Trophoblast cell (in vitro differentiated cells and primary cell): ENCODE data around the gene PLCH2.

ENCODE experiments used
- DNase-seq, 2 donors: peaks; one replicate each; pipeline ENCODE4 v3.0.0-alpha.2; 2016
- H2AFZ ChIP-seq: 2 replicates; pipeline ENCODE4 v1.6.1; 2013; ENCODE audit warnings: low read length, moderate library complexity, mild to moderate bottlenecking; ENCODE audit not compliant: insufficient read depth, poor library complexity
- H2AK5ac ChIP-seq: 2 replicates; pipeline ENCODE4 v1.6.1; 2013; ENCODE audit warnings: mild to moderate bottlenecking, low read length
- H2BK120ac ChIP-seq: 2 replicates; pipeline ENCODE4 v1.6.1; 2013; ENCODE audit warnings: low read length, mild to moderate bottlenecking, moderate library complexity; ENCODE audit not compliant: insufficient read depth, poor library complexity
- H2BK12ac ChIP-seq: 2 replicates; pipeline ENCODE4 v1.6.1; 2013; ENCODE audit warnings: mild to moderate bottlenecking, low read length, moderate library complexity
- H2BK5ac ChIP-seq: 2 replicates; pipeline ENCODE4 v1.6.1; 2013; ENCODE audit warnings: low read length, low read depth, moderate library complexity, mild to moderate bottlenecking; ENCODE audit not compliant: poor library complexity
- H3K14ac ChIP-seq: 2 replicates; pipeline ENCODE4 v1.6.1; 2013; ENCODE audit warnings: mild to moderate bottlenecking, low read length
- H3K18ac ChIP-seq: 2 replicates; pipeline ENCODE4 v1.6.1; 2013; ENCODE audit warnings: mild to moderate bottlenecking, low read length
- H3K23ac ChIP-seq: 2 replicates; pipeline ENCODE4 v1.6.1; 2013; ENCODE audit warnings: low read length
- H3K27ac ChIP-seq: 2 replicates; pipeline ENCODE4 v1.5.1; 2013; ENCODE audit warnings: low read depth, mild to moderate bottlenecking, inconsistent platforms, low read length, moderate library complexity
- H3K27me3 ChIP-seq: 2 replicates; pipeline ENCODE4 v1.6.1; 2013; ENCODE audit warnings: inconsistent platforms, mild to moderate bottlenecking, low read length, moderate library complexity; ENCODE audit not compliant: insufficient read depth
- H3K36me3 ChIP-seq, 2 experiments: 1 replicate in 1 of 2; 2 replicates in 1 of 2; pipeline ENCODE4 v1.6.1; 2013; ENCODE audit warnings: low read length in 2 of 2, mild to moderate bottlenecking in 2 of 2, moderate library complexity in 1 of 2; ENCODE audit not compliant: insufficient read depth in 2 of 2, control insufficient read depth in 1 of 2
- H3K4ac ChIP-seq: 2 replicates; pipeline ENCODE4 v1.6.1; 2013; ENCODE audit warnings: low read depth, mild to moderate bottlenecking, low read length, moderate library complexity
- H3K4me1 ChIP-seq, 2 experiments: 1 replicate in 1 of 2; 2 replicates in 1 of 2; pipeline ENCODE4 v1.6.1; 2013; ENCODE audit warnings: low read length in 2 of 2, mild to moderate bottlenecking in 2 of 2, moderate library complexity in 1 of 2; ENCODE audit not compliant: insufficient read depth in 2 of 2, control insufficient read depth in 1 of 2
- H3K4me2 ChIP-seq: 2 replicates; pipeline ENCODE4 v1.6.1; 2013; ENCODE audit warnings: inconsistent platforms, mild to moderate bottlenecking, low read length, moderate library complexity
- H3K4me3 ChIP-seq: 2 replicates; pipeline ENCODE4 v1.5.1; 2013; ENCODE audit warnings: mild to moderate bottlenecking, low read depth, low read length, inconsistent platforms
- H3K79me1 ChIP-seq: one replicate; pipeline ENCODE4 v1.6.1; 2013; ENCODE audit warnings: low read length
- H3K79me2 ChIP-seq: 2 replicates; pipeline ENCODE4 v1.6.1; 2013; ENCODE audit warnings: low read length, mild to moderate bottlenecking; ENCODE audit not compliant: control insufficient read depth, insufficient read depth, poor library complexity
- H3K9ac ChIP-seq: 2 replicates; pipeline ENCODE4 v1.6.1; 2013; ENCODE audit warnings: mild to moderate bottlenecking, low read length
- H3K9me3 ChIP-seq: 2 replicates; pipeline ENCODE4 v1.6.1; 2013; ENCODE audit warnings: low read depth, mild to moderate bottlenecking, control low read depth, inconsistent platforms, low read length; ENCODE audit not compliant: insufficient read depth
- H4K12ac ChIP-seq: 2 replicates; pipeline ENCODE4 v1.6.1; 2013; ENCODE audit warnings: low read depth, mild to moderate bottlenecking, low read length, moderate library complexity
- H4K8ac ChIP-seq: 2 replicates; pipeline ENCODE4 v1.6.1; 2013; ENCODE audit warnings: low read depth, mild to moderate bottlenecking, low read length, moderate library complexity
- H4K91ac ChIP-seq: one replicate; pipeline ENCODE4 v1.6.1; 2013; ENCODE audit warnings: low read depth, mild to moderate bottlenecking, low read length, moderate library complexity
- WGBS: extraction: QIAGEN DNeasy Blood & Tissue Kit; methylation state at CpG from one replicate; pipeline ENCODE4 v1.1.7; 2013; ENCODE audit warnings: missing lambda C conversion rate; ENCODE audit not compliant: insufficient read length, insufficient coverage; ENCODE audit errors: extremely low coverage; 5-methylcytosine and 5-hydroxymethylcytosine counted together

PLCH2 gene

GRCh38 chr1:2427976-2428375 is 48.1 kb upstream of the PLCH2 start:
- peaks cover 25% of the 10 kb centered on the region for H3K9me3 ChIP-seq
- no CpG with 5 or more reads among the region's 10 CpGs for WGBS
- no peak overlapping the region for H3K4ac ChIP-seq
- H3K27ac ChIP-seq = no peak overlapping the region
- H4K8ac ChIP-seq = no peak overlapping the region
- H3K23ac ChIP-seq = no peak overlapping the region
- no peak overlapping the region for H3K9ac ChIP-seq
- no peaks in the 10 kb centered on the region for H3K4me1 ChIP-seq
- H4K91ac ChIP-seq = no peak overlapping the region
- H2AK5ac ChIP-seq = no peak overlapping the region
- H3K18ac ChIP-seq = no peak overlapping the region
- H4K12ac ChIP-seq = no peak overlapping the region
- no peak overlapping the region for H3K4me2 ChIP-seq
- H3K4me3 ChIP-seq = no peak overlapping the region
- no peak for DNase-seq
- no peaks in the 10 kb centered on the region for H3K36me3 ChIP-seq
- H2AFZ ChIP-seq = no peak overlapping the region
- no peak overlapping the region for H2BK5ac ChIP-seq
- no peaks in the 10 kb centered on the region for H3K79me2 ChIP-seq
- no peaks in the 10 kb centered on the region for H3K79me1 ChIP-seq
- H2BK120ac ChIP-seq = no peak overlapping the region
- H2BK12ac ChIP-seq = no peak overlapping the region
- no peak overlapping the region for H3K14ac ChIP-seq
- H3K27me3 ChIP-seq = no peaks in the 10 kb centered on the region

DNA sequence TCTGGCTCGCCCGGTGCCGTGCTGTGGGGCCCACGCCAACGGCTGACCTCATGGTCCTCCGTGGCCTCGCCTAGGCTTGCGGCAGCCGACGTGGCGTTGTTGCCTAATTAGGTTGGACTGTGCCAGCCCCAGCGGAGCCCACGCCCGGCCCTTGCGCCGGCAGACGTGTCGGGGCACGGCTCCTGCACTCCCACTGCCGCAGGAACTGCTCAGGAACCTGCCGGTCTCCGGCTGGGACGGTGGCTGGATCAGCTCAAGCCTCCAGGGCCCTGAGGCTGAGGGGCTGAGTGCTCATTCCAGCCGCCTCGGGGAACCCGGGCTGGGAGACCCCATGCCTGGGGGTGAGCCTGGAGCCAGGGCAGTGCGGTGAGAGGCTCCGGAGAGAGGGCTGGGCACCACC is 47.6 kb upstream of the PLCH2 start:
- no peak for DNase-seq
- Histone ChIP-seq H3K14ac (no peak overlapping the region), H3K27me3 (no peaks in the 10 kb centered on the region), H3K4ac (no peak overlapping the region), H3K23ac (no peak overlapping the region), H3K4me2 (no peak overlapping the region), H2AK5ac (no peak overlapping the region), H3K36me3 (no peaks in the 10 kb centered on the region), H2BK5ac (no peak overlapping the region), H4K8ac (no peak overlapping the region), H3K79me2 (no peaks in the 10 kb centered on the region), H3K4me3 (no peak overlapping the region), H3K4me1 (no peaks in the 10 kb centered on the region), H3K79me1 (no peaks in the 10 kb centered on the region), H2BK12ac (no peak overlapping the region), H3K27ac (no peak overlapping the region), H3K9me3 (peaks cover 20% of the 10 kb centered on the region), H4K91ac (no peak overlapping the region), H2AFZ (no peak overlapping the region), H3K9ac (no peak overlapping the region), H3K18ac (no peak overlapping the region), H2BK120ac (no peak overlapping the region), H4K12ac (no peak overlapping the region)
- WGBS = no CpG with 5 or more reads among the region's 28 CpGs

DNA sequence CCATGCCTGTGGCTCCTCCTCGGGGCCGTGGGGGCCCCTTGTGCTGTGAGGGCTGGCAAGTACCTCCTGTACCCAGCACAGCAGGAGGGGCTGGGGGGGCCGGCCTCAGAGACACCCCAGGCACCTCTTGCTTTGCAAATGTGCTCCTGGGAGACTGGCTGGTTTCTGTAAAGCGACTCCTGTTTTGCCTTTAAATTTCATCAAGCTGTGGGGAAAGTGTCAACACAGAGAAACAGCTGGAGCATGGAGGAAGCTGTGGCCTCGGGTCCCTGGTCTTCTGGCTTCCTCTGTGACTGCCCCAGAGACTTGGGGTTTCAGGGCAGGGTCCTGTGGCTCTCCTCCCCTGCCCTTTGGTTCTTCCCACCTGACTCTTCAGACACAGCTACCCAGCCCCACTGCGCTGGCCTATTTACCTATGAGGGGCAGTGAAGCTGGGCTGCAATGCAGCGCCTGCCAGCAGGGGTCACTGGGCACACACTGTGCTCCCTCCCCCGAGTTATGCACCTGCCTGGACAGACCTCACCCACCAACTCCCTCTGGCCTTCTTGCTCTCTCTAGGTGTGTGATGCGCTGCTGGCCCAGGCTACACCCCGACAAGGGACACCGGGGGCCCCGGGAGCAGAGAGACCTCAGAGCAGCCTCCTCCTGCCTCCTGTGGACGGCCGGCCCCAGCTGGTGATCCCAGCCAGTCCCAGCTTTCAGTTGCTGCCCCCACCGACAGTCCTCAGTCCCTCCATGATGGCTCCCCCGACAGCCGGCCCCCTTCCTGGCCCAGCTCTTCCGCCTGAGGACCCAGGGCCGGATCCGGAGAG is 46.1 kb upstream of the PLCH2 start:
- H3K79me1 ChIP-seq = no peaks in the 10 kb centered on the region
- H3K36me3 ChIP-seq = no peaks in the 10 kb centered on the region
- DNase-seq = peak in 1 of 2 donors; percentile 58
- H2AFZ ChIP-seq = no peak overlapping the region
- no peak overlapping the region for H2BK12ac ChIP-seq
- WGBS = no CpG with 5 or more reads among the region's 20 CpGs
- H4K8ac ChIP-seq = no peak overlapping the region
- H4K91ac ChIP-seq = no peak overlapping the region
- no peaks in the 10 kb centered on the region for H3K4me1 ChIP-seq
- H3K23ac ChIP-seq = no peak overlapping the region
- no peak overlapping the region for H2AK5ac ChIP-seq
- no peak overlapping the region for H3K18ac ChIP-seq
- H3K9me3 ChIP-seq = peaks cover 20% of the 10 kb centered on the region
- no peak overlapping the region for H3K27ac ChIP-seq
- H3K4me2 ChIP-seq = no peak overlapping the region
- no peak overlapping the region for H3K14ac ChIP-seq
- no peak overlapping the region for H3K4ac ChIP-seq
- H3K4me3 ChIP-seq = no peak overlapping the region
- H4K12ac ChIP-seq = no peak overlapping the region
- H3K79me2 ChIP-seq = no peaks in the 10 kb centered on the region
- no peak overlapping the region for H3K9ac ChIP-seq
- H3K27me3 ChIP-seq = no peaks in the 10 kb centered on the region
- H2BK5ac ChIP-seq = no peak overlapping the region
- H2BK120ac ChIP-seq = no peak overlapping the region

- no peak overlapping the region for H3K27ac ChIP-seq
- no peak overlapping the region for H2AFZ ChIP-seq
- H3K4me1 ChIP-seq = no peaks in the 10 kb centered on the region
- H3K18ac ChIP-seq = no peak overlapping the region
- no peak overlapping the region for H2BK5ac ChIP-seq
- no peaks in the 10 kb centered on the region for H3K27me3 ChIP-seq
- H2BK120ac ChIP-seq = no peak overlapping the region
- peaks cover 20% of the 10 kb centered on the region for H3K9me3 ChIP-seq
- no peak for DNase-seq
- no peak overlapping the region for H2AK5ac ChIP-seq
- H2BK12ac ChIP-seq = no peak overlapping the region
- no peak overlapping the region for H3K23ac ChIP-seq
- no peak overlapping the region for H4K12ac ChIP-seq
- no peak overlapping the region for H3K4me2 ChIP-seq
- H3K14ac ChIP-seq = no peak overlapping the region
- no peaks in the 10 kb centered on the region for H3K36me3 ChIP-seq
- H4K8ac ChIP-seq = no peak overlapping the region
- H3K9ac ChIP-seq = no peak overlapping the region
- no peak overlapping the region for H3K4me3 ChIP-seq
- H3K79me2 ChIP-seq = no peaks in the 10 kb centered on the region
- H3K4ac ChIP-seq = no peak overlapping the region
- no peaks in the 10 kb centered on the region for H3K79me1 ChIP-seq
- WGBS = no CpG with 5 or more reads among the region's 10 CpGs
- no peak overlapping the region for H4K91ac ChIP-seq
These were observed 45.5 kb upstream of the PLCH2 start for GRCh38 chr1:2430592-2430973.
